ENCODE data around the gene IGSF9.

IGSF9 gene

DNA sequence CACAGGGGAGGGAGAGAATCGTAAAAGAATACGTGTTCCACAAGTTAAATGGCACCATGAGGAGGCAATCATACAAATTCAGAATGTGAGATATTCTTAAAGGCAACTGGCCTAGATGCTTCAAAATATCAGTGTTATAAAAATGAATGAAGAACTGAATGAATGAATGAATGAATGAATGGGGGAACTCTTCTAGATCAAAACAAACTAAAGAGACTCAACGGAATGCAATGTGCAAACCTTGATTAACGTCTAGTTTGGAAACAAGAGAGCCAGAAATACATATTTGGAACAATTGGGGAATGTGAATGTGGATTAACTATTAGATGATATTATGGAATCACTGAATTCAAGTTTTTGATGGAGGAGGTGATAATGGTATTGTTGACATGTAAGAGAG is 62.3 kb downstream of the IGSF9 start:
- no peak for TF ChIP-seq POLR2A (IDR thresholded peaks at IDR 0.05; ENCODE audit: low read depth, low read length)
- TF ChIP-seq TAF1 (IDR thresholded peaks at IDR 0.05; ENCODE audit: borderline replicate concordance, low read depth, low read length), result no peak
- TF ChIP-seq POLR2AphosphoS5 (IDR thresholded peaks at IDR 0.05; ENCODE audit: low read depth, low read length), result no peak
- FAIRE-seq (no peak), DNase-seq (ENCODE audit: insufficient read length) (no peak)

DNA sequence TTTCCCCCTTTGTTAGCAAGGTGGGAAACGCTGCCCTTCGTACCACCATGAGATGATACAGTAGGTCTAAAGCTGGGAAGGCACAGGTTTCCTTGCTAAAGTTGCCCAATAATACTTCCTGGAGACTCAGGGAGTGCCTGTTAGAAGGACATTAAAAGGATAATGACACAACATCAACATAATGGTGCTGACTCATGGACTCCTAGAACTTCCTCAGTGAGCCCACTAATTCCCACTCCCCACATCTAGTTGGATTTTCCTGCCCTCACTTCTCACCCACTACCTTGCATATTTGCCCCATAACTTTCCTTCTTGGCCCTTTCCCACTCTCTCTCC is 62.9 kb downstream of the IGSF9 start:
- TF ChIP-seq POLR2A (IDR thresholded peaks at IDR 0.05; ENCODE audit: low read depth, low read length) (no peak), POLR2AphosphoS5 (IDR thresholded peaks at IDR 0.05; ENCODE audit: low read depth, low read length) (no peak), TAF1 (IDR thresholded peaks at IDR 0.05; ENCODE audit: borderline replicate concordance, low read depth, low read length) (no peak)
- DNase-seq (ENCODE audit: insufficient read length) (no peak), FAIRE-seq (no peak)

GRCh38 chr1:159881622-159882526 is 63.5 kb downstream of the IGSF9 start:
- FAIRE-seq, result no peak
- no peak for DNase-seq (ENCODE audit: insufficient read length)
- TF ChIP-seq POLR2AphosphoS5 (IDR thresholded peaks at IDR 0.05; ENCODE audit: low read depth, low read length), result no peak
- no peak for TF ChIP-seq POLR2A (IDR thresholded peaks at IDR 0.05; ENCODE audit: low read depth, low read length)
- no peak for TF ChIP-seq TAF1 (IDR thresholded peaks at IDR 0.05; ENCODE audit: borderline replicate concordance, low read depth, low read length)

- no peak for TF ChIP-seq POLR2A (IDR thresholded peaks at IDR 0.05; ENCODE audit: low read depth, low read length)
- TF ChIP-seq TAF1 (IDR thresholded peaks at IDR 0.05; ENCODE audit: borderline replicate concordance, low read depth, low read length), result no peak
- TF ChIP-seq POLR2AphosphoS5 (IDR thresholded peaks at IDR 0.05; ENCODE audit: low read depth, low read length), result no peak
- FAIRE-seq (no peak), DNase-seq (ENCODE audit: insufficient read length) (no peak)
Observed at GRCh38 chr1:159880430-159880829, 65.0 kb downstream of the IGSF9 start.

GRCh38 chr1:159879977-159880376 is 65.4 kb downstream of the IGSF9 start:
- no peak for DNase-seq (ENCODE audit: insufficient read length)
- no peak for FAIRE-seq
- no peak for TF ChIP-seq POLR2A (IDR thresholded peaks at IDR 0.05; ENCODE audit: low read depth, low read length)

DNA sequence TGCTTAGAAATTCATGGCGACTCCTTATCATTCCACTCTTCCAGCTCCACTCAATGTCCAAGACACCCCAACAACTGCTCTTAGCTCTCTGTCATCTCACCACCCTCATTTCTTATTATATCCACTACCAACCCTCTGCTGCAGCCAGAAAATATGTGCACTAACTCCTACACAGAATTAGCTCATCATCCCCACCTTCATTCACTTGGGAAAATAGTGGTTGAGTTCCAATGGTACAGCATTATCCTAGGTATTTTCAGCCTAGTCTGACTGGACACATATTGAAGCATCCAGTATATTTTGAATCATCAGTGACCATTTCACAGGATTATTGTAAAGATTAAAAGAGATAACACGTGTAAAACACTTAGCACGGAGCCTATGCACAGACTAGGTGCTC is 66.3 kb downstream of the IGSF9 start:
- TF ChIP-seq POLR2AphosphoS5 (IDR thresholded peaks at IDR 0.05; ENCODE audit: low read depth, low read length), result no peak
- no peak for TF ChIP-seq TAF1 (IDR thresholded peaks at IDR 0.05; ENCODE audit: borderline replicate concordance, low read depth, low read length)
- TF ChIP-seq POLR2A (IDR thresholded peaks at IDR 0.05; ENCODE audit: low read depth, low read length), result no peak
- no peak for DNase-seq (ENCODE audit: insufficient read length)
- FAIRE-seq, result no peak

GRCh38 chr1:159877695-159878444 is 67.5 kb downstream of the IGSF9 start:
- FAIRE-seq, result no peak
- no peak for DNase-seq (ENCODE audit: insufficient read length)
- TF ChIP-seq POLR2AphosphoS5 (IDR thresholded peaks at IDR 0.05; ENCODE audit: low read depth, low read length) (no peak), POLR2A (IDR thresholded peaks at IDR 0.05; ENCODE audit: low read depth, low read length) (no peak), TAF1 (IDR thresholded peaks at IDR 0.05; ENCODE audit: borderline replicate concordance, low read depth, low read length) (no peak)

Data from GM12892 (cell line).